GM21515 (cell line): ENCODE measurements around the gene IL34.
"Not testable (repeated sequence)": the region's sequence is repeated elsewhere in the genome, so short reads cannot be mapped to it uniquely, and the experiment has no call there.

Experiments
- ATAC-seq: cut with Tn5 transposase; IDR thresholded peaks from one replicate; pipeline ENCODE4 v1.9.1; 2021; ENCODE audit not compliant: unreplicated experiment

Gene IL34

GRCh38 chr16:70630960-70631745 lies 15.2 kb upstream of the IL34 start:
- ATAC-seq = no peak

- ATAC-seq = no peak
Measured at GRCh38 chr16:70632273-70632672, 14.1 kb upstream of the IL34 start.

GRCh38 chr16:70633617-70634016 lies 12.7 kb upstream of the IL34 start:
- ATAC-seq = not testable (repeated sequence)

- ATAC-seq = no peak
Measured at GRCh38 chr16:70634861-70635260, 11.5 kb upstream of the IL34 start.

- no peak for ATAC-seq
Measured at GRCh38 chr16:70635336-70636016, 10.9 kb upstream of the IL34 start.

- ATAC-seq = no peak
Measured at GRCh38 chr16:70638814-70639792, 7.3 kb upstream of the IL34 start.

- no peak for ATAC-seq
Measured at GRCh38 chr16:70642633-70643032, 3.7 kb upstream of the IL34 start.

GRCh38 chr16:70643264-70643663 lies 3.1 kb upstream of the IL34 start:
- ATAC-seq = not testable (repeated sequence)

- no peak for ATAC-seq
Measured at GRCh38 chr16:70644763-70645597, 1.4 kb upstream of the IL34 start.

GRCh38 chr16:70647441-70648359 lies 1.3 kb downstream of the IL34 start:
- ATAC-seq = no peak

- no peak for ATAC-seq
Measured at GRCh38 chr16:70648606-70649005, 2.2 kb downstream of the IL34 start.

DNA sequence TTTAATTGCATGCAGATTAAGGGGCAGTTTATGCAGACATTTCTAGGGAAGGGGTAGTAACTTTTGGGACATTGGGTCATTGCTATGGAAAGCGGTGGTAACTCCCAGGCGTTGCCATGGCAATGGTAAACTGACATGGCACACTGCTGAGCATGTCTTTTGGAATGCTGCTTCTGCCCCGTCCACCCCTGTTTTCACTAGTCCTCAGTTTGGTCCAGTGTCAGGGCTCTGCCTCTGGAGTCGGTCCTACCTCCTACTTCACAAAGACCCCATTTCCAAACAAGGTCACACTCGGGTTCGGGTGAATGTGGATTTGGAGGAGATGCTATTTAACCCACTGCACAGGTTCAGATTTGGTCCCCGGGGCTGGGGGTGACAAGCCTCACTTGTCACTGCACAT lies 2.9 kb downstream of the IL34 start:
- ATAC-seq = no peak

DNA sequence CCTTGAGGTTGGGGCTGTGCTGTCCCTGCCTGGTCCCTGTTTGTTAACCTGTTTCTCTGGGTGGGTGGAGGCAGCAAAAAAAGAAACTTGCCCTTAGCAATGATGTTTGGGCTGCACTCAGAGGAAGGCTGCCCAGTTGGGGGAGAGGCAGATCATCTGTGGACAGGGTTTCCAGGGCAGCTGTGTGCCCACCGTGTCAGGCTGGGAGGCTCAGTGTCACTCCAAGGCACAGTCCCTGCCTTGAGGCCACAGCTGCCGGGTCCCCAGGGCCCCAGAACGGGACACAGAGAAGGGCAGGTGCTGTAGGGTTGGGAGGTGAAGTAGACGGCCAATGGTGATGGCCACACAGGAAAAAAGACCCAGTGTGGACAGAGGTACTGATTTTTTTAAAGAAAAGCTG lies 3.9 kb downstream of the IL34 start:
- no peak for ATAC-seq

- ATAC-seq = no peak
Measured at GRCh38 chr16:70651524-70651923, 5.2 kb downstream of the IL34 start.

- no peak for ATAC-seq
Measured at GRCh38 chr16:70652322-70652721, 6.0 kb downstream of the IL34 start.

DNA sequence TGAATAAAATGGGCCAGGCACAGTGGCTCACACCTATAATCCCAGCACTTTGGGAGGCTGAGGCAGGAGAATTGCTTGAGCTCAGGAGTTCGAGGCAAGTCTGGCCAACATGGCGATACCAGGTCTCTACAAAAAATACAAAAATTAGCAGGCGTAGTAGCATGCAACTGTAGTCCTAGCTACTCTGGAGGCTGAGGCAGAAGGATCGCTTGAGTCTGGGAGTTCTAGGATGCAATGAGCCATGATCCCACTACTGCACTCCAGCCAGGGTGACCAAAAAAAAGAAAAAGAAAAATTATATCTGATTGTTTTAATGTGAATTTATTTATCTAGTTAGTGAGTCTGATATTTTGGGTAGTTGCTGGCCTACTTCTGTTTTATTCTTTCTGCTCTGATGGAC lies 7.0 kb downstream of the IL34 start:
- no peak for ATAC-seq

GRCh38 chr16:70653809-70654771 lies 7.7 kb downstream of the IL34 start:
- ATAC-seq = no peak

GRCh38 chr16:70656065-70656711 lies 9.8 kb downstream of the IL34 start:
- ATAC-seq = no peak
